PC-3 (cell line): ENCODE measurements around the gene TMEFF2. TPM values are rescaled to one million over a fixed set of nuclear protein-coding genes. Genes with fewer than 3 reads are reported as not detected.

ENCODE experiments used
- ATAC-seq: fragments of 200-7000 bp; cut with Tn5 transposase; 2 replicates; pipeline ENCODE4 v1.9.1; 2020; ENCODE audit warnings: mild to moderate bottlenecking, moderate library complexity
- BruUV-seq: library from RNA; stranded (reverse); fragments of 400-500 nt; replicated peaks from 2 replicates; lab custom pipeline; 2021; lab: Mats Ljungman, UMichigan
- CTCF ChIA-PET: fragments of 300-600 bp; sonication (Branson Sonifier 250); formaldehyde crosslinking; loops from one replicate; lab custom pipeline; 2022; ENCODE audit warnings: antibody characterized with exemption; lab: Charles Lee
- POLR2A ChIA-PET: fragments of 300-600 bp; sonication (Branson Sonifier 250); formaldehyde crosslinking; loops from one replicate; lab custom pipeline; 2022; ENCODE audit warnings: antibody characterized with exemption; ENCODE audit not compliant: unreplicated experiment; lab: Charles Lee
- DNase-seq: peaks from one replicate; pipeline ENCODE4 v3.0.0-alpha.2; 2015
- H2AFZ ChIP-seq: fragments of 300-600 bp; sonication (generic); 2 replicates; pipeline ENCODE4 v1.6.0; 2016; ENCODE audit warnings: antibody characterized with exemption, low read length
- H3F3A ChIP-seq: fragments of 300-600 bp; sonication (generic); one replicate; pipeline ENCODE4 v1.6.0; 2017; ENCODE audit warnings: antibody characterized with exemption, low read length, control low read depth, mild to moderate bottlenecking; ENCODE audit not compliant: unreplicated experiment
- H3K27ac ChIP-seq: fragments of 300-600 bp; sonication (generic); 2 replicates; pipeline ENCODE4 v1.5.1; 2016; ENCODE audit warnings: mild to moderate bottlenecking, low read length
- H3K27me3 ChIP-seq: fragments of 300-600 bp; sonication (generic); 2 replicates; pipeline ENCODE4 v1.6.1; 2016; ENCODE audit warnings: low read length, mixed read lengths
- H3K36me3 ChIP-seq: fragments of 300-600 bp; sonication (generic); 2 replicates; pipeline ENCODE4 v1.6.1; 2016; ENCODE audit warnings: low read depth, mixed run types, low read length, mixed read lengths
- H3K4me1 ChIP-seq: fragments of 300-600 bp; sonication (generic); 2 replicates; pipeline ENCODE4 v1.5.1; 2016; ENCODE audit warnings: low read length; ENCODE audit not compliant: insufficient read depth
- H3K4me2 ChIP-seq: fragments of 300-600 bp; sonication (generic); 2 replicates; pipeline ENCODE4 v1.6.0; 2016; ENCODE audit warnings: low read length
- H3K4me3 ChIP-seq: fragments of 300-600 bp; sonication (generic); 2 replicates; pipeline ENCODE4 v1.5.1; 2016; ENCODE audit warnings: mild to moderate bottlenecking, low read length, mixed read lengths
- H3K79me2 ChIP-seq: fragments of 300-600 bp; sonication (generic); 2 replicates; pipeline ENCODE4 v1.6.1; 2017; ENCODE audit warnings: low read length, mixed read lengths
- H3K9ac ChIP-seq: fragments of 300-600 bp; sonication (generic); 2 replicates; pipeline ENCODE4 v1.6.0; 2016; ENCODE audit warnings: mild to moderate bottlenecking, low read length
- H3K9me2 ChIP-seq: fragments of 300-600 bp; sonication (generic); replicated peaks from 2 replicates; pipeline ENCODE4 v1.6.1; 2016; ENCODE audit warnings: mixed run types, low read length, mixed read lengths
- H3K9me3 ChIP-seq: fragments of 300-600 bp; sonication (generic); 2 replicates; pipeline ENCODE4 v1.6.1; 2016; ENCODE audit warnings: low read length, mixed read lengths
- H4K20me1 ChIP-seq: fragments of 300-600 bp; sonication (generic); 2 replicates; pipeline ENCODE4 v1.6.1; 2016; ENCODE audit warnings: low read length, mixed read lengths
- EZH2 ChIP-seq: fragments of 300-600 bp; sonication (generic); IDR thresholded peaks from one replicate; pipeline ENCODE4 v1.6.1; 2017; ENCODE audit warnings: antibody characterized with exemption, mild to moderate bottlenecking, low read length; ENCODE audit not compliant: unreplicated experiment
- EZH2phosphoT487 ChIP-seq: fragments of 300-600 bp; sonication (generic); IDR thresholded peaks from 2 replicates; pipeline ENCODE4 v1.6.1; 2018; ENCODE audit warnings: mild to moderate bottlenecking, antibody characterized with exemption, low read length, borderline replicate concordance
- intact Hi-C: fragments of 100-400 bp; cut with micrococcal nuclease; formaldehyde crosslinking; loops from 2 replicates; pipeline ENCODE4 v1.9.0; 2023
- total RNA-seq: library from RNA; depleted of rRNA; stranded (reverse); fragments of >200 nt; gene quantifications from 2 replicates; pipeline ENCODE4 v1.2.3, GENCODE V29; 2014
- TF ChIP-seq, protein P1 (sequence below): fragments of 300-600 bp; sonication (generic); conservative IDR thresholded peaks from 2 replicates; pipeline ENCODE4 v1.5.1; 2017; ENCODE audit warnings: antibody characterized with exemption, low read depth, mild to moderate bottlenecking, low read length

The TMEFF2 gene
- total RNA-seq, 1 experiment from 2014 or later = not detected

GRCh38 chr2:192236136-192236535 lies 41.4 kb upstream of the TMEFF2 start:
- TF ChIP-seq EZH2 = no peak
- TF ChIP-seq EZH2phosphoT487 = no peak
- TF ChIP-seq, protein P1, sequence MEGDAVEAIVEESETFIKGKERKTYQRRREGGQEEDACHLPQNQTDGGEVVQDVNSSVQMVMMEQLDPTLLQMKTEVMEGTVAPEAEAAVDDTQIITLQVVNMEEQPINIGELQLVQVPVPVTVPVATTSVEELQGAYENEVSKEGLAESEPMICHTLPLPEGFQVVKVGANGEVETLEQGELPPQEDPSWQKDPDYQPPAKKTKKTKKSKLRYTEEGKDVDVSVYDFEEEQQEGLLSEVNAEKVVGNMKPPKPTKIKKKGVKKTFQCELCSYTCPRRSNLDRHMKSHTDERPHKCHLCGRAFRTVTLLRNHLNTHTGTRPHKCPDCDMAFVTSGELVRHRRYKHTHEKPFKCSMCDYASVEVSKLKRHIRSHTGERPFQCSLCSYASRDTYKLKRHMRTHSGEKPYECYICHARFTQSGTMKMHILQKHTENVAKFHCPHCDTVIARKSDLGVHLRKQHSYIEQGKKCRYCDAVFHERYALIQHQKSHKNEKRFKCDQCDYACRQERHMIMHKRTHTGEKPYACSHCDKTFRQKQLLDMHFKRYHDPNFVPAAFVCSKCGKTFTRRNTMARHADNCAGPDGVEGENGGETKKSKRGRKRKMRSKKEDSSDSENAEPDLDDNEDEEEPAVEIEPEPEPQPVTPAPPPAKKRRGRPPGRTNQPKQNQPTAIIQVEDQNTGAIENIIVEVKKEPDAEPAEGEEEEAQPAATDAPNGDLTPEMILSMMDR = no peak
- no peak overlapping the region for H2AFZ ChIP-seq
- BruUV-seq = no TSS peak
- no peaks in the 10 kb centered on the region for H3K79me2 ChIP-seq
- POLR2A ChIA-PET = no interaction called here
- intact Hi-C loops = no loop called here
- H3K27ac ChIP-seq = no peak overlapping the region
- H4K20me1 ChIP-seq = no peaks in the 10 kb centered on the region
- H3K9me3 ChIP-seq = no peaks in the 10 kb centered on the region
- no peak overlapping the region for H3K9ac ChIP-seq
- CTCF ChIA-PET = no interaction called here
- no peaks in the 10 kb centered on the region for H3K36me3 ChIP-seq
- 0 out of 2 replicates have a peak, but pooled peaks cover 7% of the 10 kb centered on the region for H3K27me3 ChIP-seq
- DNase-seq (peak; percentile 37), ATAC-seq (no peak)
- no peak overlapping the region for H3K4me2 ChIP-seq
- no peaks in the 10 kb centered on the region for H3K9me2 ChIP-seq
- 0 out of 2 replicates have a peak, but pooled peaks cover 5% of the 10 kb centered on the region for H3K4me1 ChIP-seq
- H3F3A ChIP-seq = no peaks in the 10 kb centered on the region
- no peak overlapping the region for H3K4me3 ChIP-seq

DNA sequence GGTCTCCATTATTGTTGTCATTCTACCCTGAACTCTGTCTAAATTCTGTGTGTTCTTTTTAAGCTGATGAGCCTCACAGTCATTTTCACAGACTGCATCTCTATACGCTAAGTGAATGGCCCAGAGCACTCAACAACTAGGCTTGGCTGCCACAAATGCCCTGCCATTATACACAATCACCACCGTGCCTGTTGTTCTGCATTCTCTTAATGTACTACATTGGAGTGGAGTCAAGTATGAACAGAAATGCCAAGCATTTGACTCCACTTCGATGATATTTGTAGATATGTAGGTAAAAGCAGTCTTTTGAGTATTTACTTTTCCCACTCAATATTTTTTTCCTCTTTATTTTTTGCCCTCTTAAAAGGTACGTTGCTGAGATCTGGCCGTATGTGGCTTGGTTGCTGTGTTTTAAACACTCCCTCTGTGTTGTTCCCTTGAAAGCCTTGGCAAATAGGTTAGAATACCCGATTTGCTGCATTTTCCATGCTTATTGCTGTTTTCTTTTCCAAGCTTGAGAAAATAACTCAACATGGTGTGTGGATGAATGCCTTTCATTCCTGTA lies 36.2 kb upstream of the TMEFF2 start:
- Histone ChIP-seq H3K27me3 (0 out of 2 replicates have a peak, but pooled peaks cover 14% of the 10 kb centered on the region), H3K79me2 (no peaks in the 10 kb centered on the region), H3K36me3 (no peaks in the 10 kb centered on the region), H3K9me2 (no peaks in the 10 kb centered on the region), H3K4me2 (no peak overlapping the region), H3K27ac (no peak overlapping the region), H4K20me1 (no peaks in the 10 kb centered on the region), H3K4me1 (0 out of 2 replicates have a peak, but pooled peaks cover under 1% of the 10 kb centered on the region), H2AFZ (no peak overlapping the region), H3F3A (no peaks in the 10 kb centered on the region), H3K4me3 (no peak overlapping the region), H3K9me3 (no peaks in the 10 kb centered on the region), H3K9ac (no peak overlapping the region)
- intact Hi-C loops = no loop called here
- DNase-seq = no peak
- ATAC-seq = no peak
- ChIA-PET POLR2A (no interaction called here), CTCF (no interaction called here)
- TF ChIP-seq EZH2 (no peak), EZH2phosphoT487 (no peak)
- TF ChIP-seq, protein P1 = no peak
- BruUV-seq = no TSS peak

- no peak overlapping the region for H2AFZ ChIP-seq
- H3K4me2 ChIP-seq = no peak overlapping the region
- TF ChIP-seq, protein P1 = no peak
- no peak for TF ChIP-seq EZH2phosphoT487
- TF ChIP-seq EZH2 = no peak
- H3K4me1 ChIP-seq = no peaks in the 10 kb centered on the region
- no peak overlapping the region for H3K4me3 ChIP-seq
- DNase-seq = no peak
- ChIA-PET CTCF (no interaction called here), POLR2A (no interaction called here)
- H3K9ac ChIP-seq = no peak overlapping the region
- H3K27me3 ChIP-seq = 0 out of 2 replicates have a peak, but pooled peaks cover 14% of the 10 kb centered on the region
- no peak for ATAC-seq
- BruUV-seq = no TSS peak
- intact Hi-C loops = no loop called here
- no peaks in the 10 kb centered on the region for H3K36me3 ChIP-seq
- H3K79me2 ChIP-seq = no peaks in the 10 kb centered on the region
- H4K20me1 ChIP-seq = no peaks in the 10 kb centered on the region
- H3K9me2 ChIP-seq = no peaks in the 10 kb centered on the region
- no peaks in the 10 kb centered on the region for H3F3A ChIP-seq
- no peaks in the 10 kb centered on the region for H3K9me3 ChIP-seq
- H3K27ac ChIP-seq = no peak overlapping the region
Measured at GRCh38 chr2:192228685-192229084, 34.0 kb upstream of the TMEFF2 start.
